Loucy (cell line): ENCODE results near the gene CPT1C.

Experiments
- CTCF ChIP-seq: fragments of 200-600 bp; sonication (generic); conservative IDR thresholded peaks from 2 replicates; pipeline ENCODE4 v1.5.1; 2014; ENCODE audit warnings: mild to moderate bottlenecking, antibody characterized with exemption, low read length
- EZH2phosphoT487 ChIP-seq: fragments of 200-600 bp; IDR thresholded peaks from 2 replicates; pipeline ENCODE4 v1.6.1; 2018; ENCODE audit warnings: antibody characterized with exemption, mild to moderate bottlenecking, moderate library complexity, borderline replicate concordance

GRCh38 chr19:49699364-49699763, 8.4 kb downstream of the CPT1C start:
- TF ChIP-seq CTCF = no peak
- no peak for TF ChIP-seq EZH2phosphoT487
